Esophagus muscularis mucosa (tissue), 4 donors: ENCODE data around the gene CLASP1.
"Not testable (repeated sequence)": the region's sequence is repeated elsewhere in the genome, so short reads cannot be mapped to it uniquely, and the experiment has no call there.

Experiments used
- EP300 ChIP-seq: sonication (generic); formaldehyde crosslinking; IDR thresholded peaks from one replicate; pipeline ENCODE4 v1.6.1; 2017; ENCODE audit warnings: antibody characterized with exemption
- POLR2A ChIP-seq: fragments of 450-650 bp; IDR thresholded peaks from one replicate; pipeline ENCODE4 v1.6.1; 2017; ENCODE audit warnings: antibody characterized with exemption, moderate library complexity, mild to moderate bottlenecking, low read depth
- POLR2AphosphoS5 ChIP-seq, 2 donors: sonication (generic); formaldehyde crosslinking; IDR thresholded peaks; one replicate each; pipeline ENCODE4 v1.6.1; 2017; ENCODE audit warnings: antibody characterized with exemption in 2 of 2
- TF ChIP-seq, protein P1 (sequence below), 3 experiments: fragments of 200-600 bp in 2 of 3; fragments of 450-650 bp in 1 of 3; sonication (generic) in 2 of 3; IDR thresholded peaks; one replicate each; pipeline ENCODE4 v1.5.1; 2017 to 2019; ENCODE audit warnings: antibody characterized with exemption in 3 of 3, mild to moderate bottlenecking in 2 of 3, moderate library complexity in 1 of 3

DNA sequence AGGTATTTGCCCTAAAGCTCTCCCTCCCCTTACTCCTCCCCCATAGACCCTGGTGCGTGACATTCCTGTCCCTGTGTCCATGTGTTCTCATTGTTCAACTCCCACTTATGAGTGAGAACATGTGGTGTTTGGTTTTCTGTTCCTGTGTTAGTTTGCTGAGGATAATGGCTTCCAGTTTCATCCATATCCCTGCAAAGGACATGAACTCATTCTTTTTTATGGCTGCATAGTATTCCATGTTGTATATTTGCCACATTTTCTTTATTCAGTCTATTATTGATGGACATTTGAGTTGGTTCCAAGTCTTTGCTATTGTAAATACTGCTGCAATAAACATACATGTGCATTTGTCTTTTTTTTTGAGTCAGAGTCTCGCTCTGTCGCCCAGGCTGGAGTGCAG lies 41.3 kb upstream of the CLASP1 start:
- TF ChIP-seq POLR2AphosphoS5 (IDR thresholded peaks at IDR 0.05); POLR2A; EP300: not testable (repeated sequence)
- TF ChIP-seq, protein P1, sequence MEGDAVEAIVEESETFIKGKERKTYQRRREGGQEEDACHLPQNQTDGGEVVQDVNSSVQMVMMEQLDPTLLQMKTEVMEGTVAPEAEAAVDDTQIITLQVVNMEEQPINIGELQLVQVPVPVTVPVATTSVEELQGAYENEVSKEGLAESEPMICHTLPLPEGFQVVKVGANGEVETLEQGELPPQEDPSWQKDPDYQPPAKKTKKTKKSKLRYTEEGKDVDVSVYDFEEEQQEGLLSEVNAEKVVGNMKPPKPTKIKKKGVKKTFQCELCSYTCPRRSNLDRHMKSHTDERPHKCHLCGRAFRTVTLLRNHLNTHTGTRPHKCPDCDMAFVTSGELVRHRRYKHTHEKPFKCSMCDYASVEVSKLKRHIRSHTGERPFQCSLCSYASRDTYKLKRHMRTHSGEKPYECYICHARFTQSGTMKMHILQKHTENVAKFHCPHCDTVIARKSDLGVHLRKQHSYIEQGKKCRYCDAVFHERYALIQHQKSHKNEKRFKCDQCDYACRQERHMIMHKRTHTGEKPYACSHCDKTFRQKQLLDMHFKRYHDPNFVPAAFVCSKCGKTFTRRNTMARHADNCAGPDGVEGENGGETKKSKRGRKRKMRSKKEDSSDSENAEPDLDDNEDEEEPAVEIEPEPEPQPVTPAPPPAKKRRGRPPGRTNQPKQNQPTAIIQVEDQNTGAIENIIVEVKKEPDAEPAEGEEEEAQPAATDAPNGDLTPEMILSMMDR (IDR thresholded peaks at IDR 0.05): not testable (repeated sequence)
